ENCODE measurements around the gene HIPK3. TPM values are rescaled to one million over a fixed set of nuclear protein-coding genes. Genes with fewer than 3 reads are reported as not detected.

HIPK3 gene
- total RNA-seq, 1 experiment from 2014 or later, result 64.8 TPM

DNA sequence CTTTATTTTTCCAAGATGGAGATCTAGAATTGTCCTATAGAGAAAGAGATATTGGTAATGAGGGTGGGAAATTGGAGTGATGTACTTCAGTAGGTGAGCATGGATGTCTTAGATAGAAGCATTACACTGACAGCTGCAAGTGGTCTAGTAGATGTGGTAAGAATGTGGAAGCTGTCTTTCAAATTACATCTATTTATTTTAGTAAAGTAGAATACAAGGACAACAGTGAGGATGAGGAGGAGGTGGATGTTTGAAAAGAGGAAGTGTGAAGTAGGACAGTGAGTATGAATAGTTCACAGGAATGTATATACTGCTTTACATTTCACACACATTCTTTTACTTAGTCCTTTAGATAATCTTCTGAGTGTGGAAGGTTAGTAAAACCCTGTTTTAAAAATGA lies 64.2 kb downstream of the HIPK3 start:
- Histone ChIP-seq H3K27ac (no peak overlapping the region), H3F3A (ENCODE audit: insufficient read depth, low read depth) (0 out of 2 replicates have a peak, but pooled peaks cover 5% of the 10 kb centered on the region), H2AFZ (no peak overlapping the region), H3K4me1 (replicated peaks; ENCODE audit: insufficient read depth) (no peaks in the 10 kb centered on the region), H3K9me3 (ENCODE audit: insufficient read depth, low read depth) (no peaks in the 10 kb centered on the region), H3K4me2 (no peak overlapping the region), H3K4me3 (no peak overlapping the region), H3K79me2 (ENCODE audit: low read depth) (peaks cover 77% of the 10 kb centered on the region), H4K20me1 (ENCODE audit: insufficient read depth) (peaks cover 30% of the 10 kb centered on the region), H3K27me3 (ENCODE audit: insufficient read depth, low read depth) (no peaks in the 10 kb centered on the region), H3K9me2 (ENCODE audit: insufficient read depth) (no peaks in the 10 kb centered on the region), H3K36me3 (ENCODE audit: low read depth) (0 out of 2 replicates have a peak, but pooled peaks cover 5% of the 10 kb centered on the region)
- intact Hi-C loops (cut with micrococcal nuclease; ENCODE audit: unreplicated experiment), result loop anchor here (10.0 kb wide), 1 partner anchor 607 kb away; no protein-coding TSS in a partner anchor
- no peak for TF ChIP-seq EZH2 (IDR thresholded peaks at IDR 0.05; ENCODE audit: low read depth)
- TF ChIP-seq, protein P1, sequence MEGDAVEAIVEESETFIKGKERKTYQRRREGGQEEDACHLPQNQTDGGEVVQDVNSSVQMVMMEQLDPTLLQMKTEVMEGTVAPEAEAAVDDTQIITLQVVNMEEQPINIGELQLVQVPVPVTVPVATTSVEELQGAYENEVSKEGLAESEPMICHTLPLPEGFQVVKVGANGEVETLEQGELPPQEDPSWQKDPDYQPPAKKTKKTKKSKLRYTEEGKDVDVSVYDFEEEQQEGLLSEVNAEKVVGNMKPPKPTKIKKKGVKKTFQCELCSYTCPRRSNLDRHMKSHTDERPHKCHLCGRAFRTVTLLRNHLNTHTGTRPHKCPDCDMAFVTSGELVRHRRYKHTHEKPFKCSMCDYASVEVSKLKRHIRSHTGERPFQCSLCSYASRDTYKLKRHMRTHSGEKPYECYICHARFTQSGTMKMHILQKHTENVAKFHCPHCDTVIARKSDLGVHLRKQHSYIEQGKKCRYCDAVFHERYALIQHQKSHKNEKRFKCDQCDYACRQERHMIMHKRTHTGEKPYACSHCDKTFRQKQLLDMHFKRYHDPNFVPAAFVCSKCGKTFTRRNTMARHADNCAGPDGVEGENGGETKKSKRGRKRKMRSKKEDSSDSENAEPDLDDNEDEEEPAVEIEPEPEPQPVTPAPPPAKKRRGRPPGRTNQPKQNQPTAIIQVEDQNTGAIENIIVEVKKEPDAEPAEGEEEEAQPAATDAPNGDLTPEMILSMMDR (conservative IDR thresholded peaks at IDR 0.05), result no peak
- no peak for DNase-seq
- CTCF ChIA-PET, result no interaction called here
- POLR2A ChIA-PET (ENCODE audit: unreplicated experiment), result no interaction called here
- no TSS peak for BruUV-seq (replicated peaks)

DNA sequence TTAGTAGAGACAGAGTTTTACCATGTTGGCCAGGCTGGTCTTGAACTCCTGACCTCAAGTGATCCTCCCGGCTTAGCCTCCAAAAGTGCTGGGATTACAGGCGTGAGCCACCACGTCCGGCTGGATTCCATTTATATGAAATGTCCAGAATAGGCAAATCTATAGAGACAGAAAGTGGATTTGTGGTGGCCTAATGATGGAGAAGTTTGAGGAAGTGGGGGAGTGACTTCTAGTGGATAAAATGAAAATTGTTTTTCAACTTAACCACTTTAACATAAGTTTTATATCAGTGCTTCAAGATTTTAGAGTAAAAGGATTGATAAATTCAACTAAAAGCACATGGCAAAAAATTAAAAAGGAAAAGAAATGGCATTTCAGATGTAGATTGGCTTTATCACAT lies 66.2 kb downstream of the HIPK3 start:
- H3K9me3 ChIP-seq (ENCODE audit: insufficient read depth, low read depth), result no peaks in the 10 kb centered on the region
- H3F3A ChIP-seq (ENCODE audit: insufficient read depth, low read depth), result 0 out of 2 replicates have a peak, but pooled peaks cover 5% of the 10 kb centered on the region
- 0 out of 2 replicates have a peak, but pooled peaks cover 12% of the 10 kb centered on the region for H3K36me3 ChIP-seq (ENCODE audit: low read depth)
- H4K20me1 ChIP-seq (ENCODE audit: insufficient read depth), result peaks cover 35% of the 10 kb centered on the region
- 0 out of 2 replicates have a peak, but pooled peaks cover 3% of the 10 kb centered on the region for H3K9me2 ChIP-seq (ENCODE audit: insufficient read depth)
- no TSS peak for BruUV-seq (replicated peaks)
- H2AFZ ChIP-seq, result no peak overlapping the region
- ChIA-PET CTCF (no interaction called here), POLR2A (ENCODE audit: unreplicated experiment) (no interaction called here)
- H3K4me2 ChIP-seq, result no peak overlapping the region
- intact Hi-C loops (cut with micrococcal nuclease; ENCODE audit: unreplicated experiment), result loop anchor here (10.0 kb wide), 1 partner anchor 609 kb away; no protein-coding TSS in a partner anchor
- H3K27ac ChIP-seq, result no peak overlapping the region
- no peak overlapping the region for H3K4me3 ChIP-seq
- TF ChIP-seq, protein P1 (conservative IDR thresholded peaks at IDR 0.05), result no peak
- TF ChIP-seq EZH2 (IDR thresholded peaks at IDR 0.05; ENCODE audit: low read depth), result no peak
- no peaks in the 10 kb centered on the region for H3K4me1 ChIP-seq (replicated peaks; ENCODE audit: insufficient read depth)
- DNase-seq, result no peak
- peaks cover 75% of the 10 kb centered on the region for H3K79me2 ChIP-seq (ENCODE audit: low read depth)
- H3K27me3 ChIP-seq (ENCODE audit: insufficient read depth, low read depth), result no peaks in the 10 kb centered on the region

- 0 out of 2 replicates have a peak, but pooled peaks cover 7% of the 10 kb centered on the region for H3K36me3 ChIP-seq (ENCODE audit: low read depth)
- H3K9me3 ChIP-seq (ENCODE audit: insufficient read depth, low read depth), result no peaks in the 10 kb centered on the region
- peaks cover 64% of the 10 kb centered on the region for H3K79me2 ChIP-seq (ENCODE audit: low read depth)
- no peaks in the 10 kb centered on the region for H3K4me1 ChIP-seq (replicated peaks; ENCODE audit: insufficient read depth)
- peaks cover 30% of the 10 kb centered on the region for H4K20me1 ChIP-seq (ENCODE audit: insufficient read depth)
- TF ChIP-seq EZH2 (IDR thresholded peaks at IDR 0.05; ENCODE audit: low read depth), result no peak
- TF ChIP-seq, protein P1 (conservative IDR thresholded peaks at IDR 0.05), result no peak
- peaks cover 6% of the 10 kb centered on the region; the same call in 1 of the 2 replicates for H3F3A ChIP-seq (ENCODE audit: insufficient read depth, low read depth)
- DNase-seq, result no peak
- no peak overlapping the region for H2AFZ ChIP-seq
- H3K27me3 ChIP-seq (ENCODE audit: insufficient read depth, low read depth), result no peaks in the 10 kb centered on the region
- H3K4me3 ChIP-seq, result no peak overlapping the region
- H3K4me2 ChIP-seq, result no peak overlapping the region
- POLR2A ChIA-PET (ENCODE audit: unreplicated experiment), result no interaction called here
- no peak overlapping the region for H3K27ac ChIP-seq
- CTCF ChIA-PET, result no interaction called here
- H3K9me2 ChIP-seq (ENCODE audit: insufficient read depth), result 0 out of 2 replicates have a peak, but pooled peaks cover 3% of the 10 kb centered on the region
- BruUV-seq (replicated peaks), result no TSS peak
- intact Hi-C loops (cut with micrococcal nuclease; ENCODE audit: unreplicated experiment), result loop anchor here (10.0 kb wide), 1 partner anchor 610 kb away; no protein-coding TSS in a partner anchor
These were observed 67.3 kb downstream of the HIPK3 start for GRCh38 chr11:33324302-33324985.
